ENCODE data around the gene SDC4.

SDC4 gene

DNA sequence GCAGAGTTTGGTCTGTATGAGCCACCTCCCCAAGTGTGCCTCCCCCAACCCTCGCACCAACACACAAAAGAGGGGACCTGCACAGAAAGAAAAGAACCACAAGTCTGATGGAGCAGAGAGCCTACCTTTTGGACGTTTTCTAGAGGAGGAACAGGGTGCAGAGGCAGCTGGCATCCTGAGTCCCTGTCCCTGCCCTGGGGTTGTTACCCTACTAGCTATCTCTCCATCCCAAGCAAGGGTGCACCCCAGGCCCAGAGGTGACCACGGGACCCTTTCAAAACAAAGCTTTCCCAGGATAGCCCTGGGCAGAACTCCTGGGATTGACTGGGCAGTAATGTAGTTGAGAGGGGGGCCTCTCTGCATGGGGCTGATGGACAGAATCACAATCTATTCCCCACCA, 30.4 kb downstream of the SDC4 start:
- DNase-seq: no peak

DNA sequence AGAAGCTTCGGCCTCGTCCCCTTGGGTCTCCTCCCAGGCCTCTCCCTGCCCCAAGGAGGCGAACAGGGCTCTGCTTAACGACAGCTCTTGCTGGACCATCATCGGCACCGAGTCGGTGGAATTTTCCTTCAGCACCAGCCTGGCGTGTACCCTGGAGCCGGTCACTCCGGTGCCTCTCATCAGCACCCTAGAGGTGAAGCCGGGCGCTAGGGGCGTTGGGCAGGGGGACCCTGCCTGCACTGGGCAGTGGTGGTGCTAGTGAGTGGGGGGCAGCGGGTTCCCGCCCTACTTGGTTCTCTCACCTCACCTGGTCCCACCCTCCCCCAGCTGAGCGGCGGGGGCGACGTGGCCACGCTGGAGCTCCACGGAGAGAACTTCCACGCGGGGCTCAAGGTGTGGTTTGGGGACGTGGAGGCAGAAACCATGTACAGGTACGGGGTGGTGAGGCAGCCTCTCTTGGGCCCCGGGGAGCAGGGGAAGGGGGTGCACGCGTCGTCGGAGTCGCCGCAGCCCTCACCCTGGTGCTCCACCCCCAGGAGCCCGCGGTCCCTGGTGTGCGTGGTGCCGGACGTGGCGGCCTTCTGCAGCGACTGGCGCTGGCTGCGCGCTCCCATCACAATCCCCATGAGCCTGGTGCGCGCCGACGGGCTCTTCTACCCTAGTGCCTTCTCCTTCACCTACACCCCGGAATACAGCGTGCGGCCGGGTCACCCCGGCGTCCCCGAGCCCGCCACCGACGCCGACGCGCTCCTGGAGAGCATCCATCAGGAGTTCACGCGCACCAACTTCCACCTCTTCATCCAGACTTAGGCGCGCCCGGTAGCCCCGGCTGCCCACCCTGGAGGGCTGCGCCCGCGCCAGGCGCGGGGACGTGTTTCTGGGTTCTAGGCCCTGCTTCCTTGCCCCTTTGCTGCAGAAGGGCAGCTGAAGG, 31.8 kb downstream of the SDC4 start:
- no peak for DNase-seq

DNA sequence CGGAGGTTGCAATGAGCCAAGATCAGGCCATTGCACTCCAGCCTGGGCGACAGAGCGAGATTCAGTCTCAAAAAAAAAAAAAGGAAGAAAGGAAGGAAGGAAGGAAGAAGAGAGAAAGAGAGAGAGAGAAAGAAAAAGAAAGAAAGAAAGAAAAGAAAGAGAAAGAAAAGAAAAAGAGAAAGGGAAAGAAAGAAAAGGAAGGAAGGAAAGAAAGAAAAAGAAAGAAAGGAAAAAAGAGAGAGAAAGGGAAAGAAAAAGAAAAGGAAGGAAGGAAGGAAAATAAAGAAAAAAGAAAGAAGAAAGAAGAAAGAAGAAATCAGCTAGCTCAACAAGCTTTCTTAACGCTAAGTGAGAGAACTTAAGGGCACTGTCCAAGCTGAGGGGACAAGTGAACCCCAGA, 32.6 kb downstream of the SDC4 start:
- DNase-seq: no peak

DNA sequence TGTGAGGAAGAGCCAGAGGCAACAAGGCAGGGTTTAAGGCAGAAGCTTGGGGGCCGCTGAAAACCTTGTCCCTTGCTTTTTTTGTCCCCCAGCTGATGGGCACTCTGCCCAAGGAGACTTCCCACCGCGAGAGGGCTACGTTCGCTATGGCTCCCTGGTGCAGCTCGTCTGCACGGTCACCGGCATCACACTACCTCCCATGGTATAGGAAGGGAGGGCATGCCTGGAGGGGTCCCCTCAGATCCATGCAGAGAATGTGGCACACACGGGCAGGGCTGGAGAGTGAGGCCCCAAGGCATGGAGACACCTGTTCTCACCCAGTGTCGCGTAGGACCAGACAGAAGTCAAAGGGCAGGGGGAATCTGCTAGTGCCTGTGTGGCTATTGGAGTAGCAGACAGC, 34.3 kb downstream of the SDC4 start:
- DNase-seq: no peak

DNA sequence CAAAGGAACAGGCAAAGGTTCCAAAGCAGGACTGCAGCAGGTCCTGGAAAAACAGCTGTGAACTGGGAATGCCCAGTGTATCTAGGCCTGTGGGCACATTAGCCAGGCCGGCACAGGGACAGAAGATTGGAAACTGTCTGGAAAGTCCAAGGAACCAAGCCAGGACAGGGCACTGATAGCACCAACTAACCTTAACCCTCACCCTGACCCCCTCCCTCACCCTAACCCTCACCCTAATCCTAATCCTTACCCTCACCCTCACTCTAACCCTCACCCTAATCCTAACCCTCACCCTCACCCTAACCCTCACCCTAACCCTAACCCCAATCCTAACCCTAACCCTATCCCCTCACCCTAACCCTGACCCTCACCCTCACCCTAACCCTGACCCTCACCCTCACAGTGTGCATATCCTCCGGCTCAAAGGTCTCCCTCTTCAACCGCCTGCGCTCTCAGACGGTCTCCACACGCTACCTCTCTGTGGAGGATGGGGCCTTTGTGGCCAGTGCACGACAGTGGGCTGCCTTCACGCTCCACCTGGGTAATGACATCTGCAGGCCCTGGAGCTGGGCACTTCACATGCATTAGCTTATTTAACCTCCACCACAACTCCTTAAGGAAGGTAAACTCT, 35.0 kb downstream of the SDC4 start:
- no peak for DNase-seq

DNA sequence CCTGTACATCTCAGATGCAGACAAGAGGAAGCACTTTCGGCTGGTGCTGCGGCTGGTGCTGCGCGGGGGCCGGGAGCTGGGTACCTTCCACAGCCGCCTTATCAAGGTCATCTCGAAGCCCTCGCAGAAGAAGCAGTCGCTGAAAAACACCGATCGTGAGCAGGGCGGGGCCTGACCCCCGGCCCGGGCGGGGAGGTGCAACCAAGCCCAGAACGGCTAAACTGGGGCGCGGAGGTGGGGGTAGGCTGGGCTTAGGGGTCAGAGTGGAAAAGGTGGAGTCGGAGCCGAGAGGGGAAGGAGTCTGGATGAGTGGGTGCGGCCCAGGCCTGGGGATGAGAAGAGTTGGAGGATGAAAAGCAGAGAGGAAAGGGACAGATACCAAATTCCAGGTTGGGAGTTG, 36.0 kb downstream of the SDC4 start:
- no peak for DNase-seq

DNA sequence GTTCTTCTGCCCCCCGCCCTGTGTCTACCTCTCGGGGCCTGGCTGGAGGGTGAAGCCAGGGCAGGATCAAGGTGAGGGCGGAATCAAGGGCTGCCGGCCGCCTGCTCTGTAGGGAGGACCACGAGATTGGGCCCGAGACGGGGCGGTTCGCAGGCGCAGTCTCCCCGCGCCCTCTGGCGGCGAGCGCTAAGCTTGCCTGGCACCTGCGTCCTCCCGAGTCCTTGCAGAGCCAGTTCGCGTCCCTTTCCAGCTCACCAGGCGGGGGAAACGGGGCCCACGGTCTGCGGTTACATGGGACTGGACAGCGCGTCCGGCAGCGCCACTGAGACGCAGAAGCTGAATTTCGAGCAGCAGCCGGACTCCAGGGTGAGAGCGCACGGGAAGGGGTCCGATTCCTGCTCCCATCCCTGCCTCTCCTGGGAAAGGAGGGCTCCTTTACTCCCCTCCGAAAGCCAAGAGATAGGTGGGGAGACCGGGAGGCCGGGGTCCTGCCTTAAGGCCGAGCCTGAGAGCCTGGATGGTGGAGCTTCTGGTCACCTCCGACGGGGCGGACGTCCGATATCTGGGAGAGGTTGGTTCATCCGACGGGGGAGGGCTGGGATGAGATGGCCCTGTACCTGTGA, 36.5 kb downstream of the SDC4 start:
- DNase-seq: peak; percentile 41

DNA sequence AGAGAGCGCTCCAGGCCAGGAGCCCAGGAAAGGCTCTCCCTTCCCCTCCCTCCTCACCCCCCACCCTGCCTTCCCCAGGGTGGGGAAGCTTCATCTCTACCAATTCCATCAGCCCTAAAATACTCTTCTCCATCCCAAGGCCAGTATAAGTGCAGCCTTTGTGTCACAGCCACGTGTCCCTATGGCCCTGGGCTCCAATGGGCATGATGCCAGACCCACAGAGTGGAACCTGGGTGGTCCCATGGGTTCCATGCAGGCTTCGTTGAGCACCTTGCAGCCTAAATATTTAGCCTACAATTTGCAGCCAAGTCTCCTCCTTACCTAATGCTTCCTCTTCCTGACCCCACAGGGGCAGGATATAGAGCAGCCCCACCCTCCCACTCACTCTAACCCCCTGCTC, 39.1 kb downstream of the SDC4 start:
- no peak for DNase-seq

DNA sequence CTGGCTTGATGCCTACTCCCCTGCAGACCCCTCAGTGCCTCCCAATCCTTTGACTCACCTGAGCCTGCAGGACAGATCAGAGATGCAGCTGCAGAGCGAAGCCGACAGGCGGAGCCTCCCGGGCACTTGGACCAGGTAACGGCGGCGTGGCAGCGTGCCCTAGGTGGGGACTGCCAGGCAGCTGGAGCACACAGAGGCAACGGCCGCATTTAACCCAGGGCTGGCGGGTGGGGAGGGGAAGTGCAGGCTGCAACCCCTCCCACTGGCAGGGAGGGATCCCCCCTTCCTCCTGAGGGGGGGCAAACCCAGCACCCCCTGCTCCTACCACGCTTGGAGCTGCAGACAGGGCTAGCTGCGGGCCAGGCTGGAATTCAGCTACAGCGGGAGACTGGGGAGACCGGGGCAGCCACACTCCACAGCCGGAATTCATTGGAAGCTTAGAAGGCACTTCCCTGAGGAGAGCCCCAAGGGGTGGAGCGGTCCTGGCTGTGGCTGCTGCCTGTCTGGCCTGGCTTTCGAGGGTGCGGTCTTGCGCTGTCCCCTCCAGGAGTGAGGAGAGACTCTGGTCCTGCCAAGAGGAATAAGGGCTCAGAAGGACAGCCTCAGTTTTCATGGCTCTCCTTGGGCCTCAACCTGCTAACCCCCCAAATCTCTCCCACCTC, 40.0 kb downstream of the SDC4 start, which contains the start of gene MATN4:
MATN4 (minus strand) TSS at position 183 of the 662 bp plus-strand sequence. CDS start 2,717 bp downstream, outside the sequence.
- DNase-seq: no peak

DNA sequence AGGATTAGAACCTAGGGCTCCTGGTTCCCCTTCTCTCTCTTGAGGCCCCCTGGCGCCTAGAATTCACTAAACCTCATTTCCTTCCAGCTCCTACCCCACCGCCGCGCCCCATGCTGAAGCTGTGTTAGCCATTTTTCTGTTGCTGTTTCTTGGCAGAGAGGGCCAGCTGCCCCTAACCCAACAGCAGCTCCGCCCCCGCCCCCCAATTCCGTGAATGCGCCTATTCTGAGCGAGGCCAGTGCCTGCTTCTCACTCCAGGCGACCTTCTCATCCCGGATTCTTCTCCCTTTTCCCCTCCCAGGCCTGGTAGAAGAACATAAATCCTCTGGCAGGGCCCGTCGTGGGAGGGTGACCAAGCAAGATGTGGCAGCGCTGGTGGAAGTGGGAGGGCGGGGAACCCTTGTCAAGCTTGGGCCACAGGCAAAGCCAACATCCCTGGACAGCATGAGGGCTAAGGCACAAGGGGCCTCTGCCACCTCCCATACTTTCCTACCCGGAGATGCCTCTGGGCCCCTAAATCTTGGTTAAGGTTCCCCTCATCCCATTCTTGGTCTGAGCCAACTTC, 41.1 kb downstream of the SDC4 start:
- no peak for DNase-seq

DNA sequence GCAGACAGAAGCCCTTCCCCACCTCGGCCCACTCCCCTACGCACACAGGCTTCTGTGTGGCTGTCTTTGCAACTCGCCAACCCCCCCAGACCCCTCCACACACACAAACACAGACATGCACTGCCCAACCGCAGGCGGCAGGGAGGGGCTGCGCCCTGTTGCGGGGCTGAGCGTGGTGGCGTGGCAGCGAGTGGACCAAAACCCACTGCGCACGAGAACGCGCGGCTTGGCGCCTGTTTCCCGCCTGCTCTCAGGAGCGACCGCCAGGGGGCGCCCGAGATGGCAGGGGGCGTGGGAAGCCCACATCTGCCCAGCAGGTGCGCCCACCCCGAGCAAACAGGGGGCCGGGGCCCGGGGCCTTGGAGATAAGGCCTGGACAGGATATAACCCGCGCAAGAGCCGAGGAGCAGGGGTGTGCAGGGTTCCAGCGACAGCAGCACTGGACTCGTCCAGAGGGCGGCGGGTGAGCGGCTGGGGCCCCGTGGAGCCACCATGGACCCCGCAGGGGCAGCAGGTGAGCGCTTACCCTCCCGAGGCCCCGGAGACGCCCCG, 41.7 kb downstream of the SDC4 start, which contains the start of gene RBPJL:
RBPJL (plus strand) TSS at position 410 of the 552 bp plus-strand sequence; CDS start at position 493, 83 bp downstream.
- no peak for DNase-seq

DNA sequence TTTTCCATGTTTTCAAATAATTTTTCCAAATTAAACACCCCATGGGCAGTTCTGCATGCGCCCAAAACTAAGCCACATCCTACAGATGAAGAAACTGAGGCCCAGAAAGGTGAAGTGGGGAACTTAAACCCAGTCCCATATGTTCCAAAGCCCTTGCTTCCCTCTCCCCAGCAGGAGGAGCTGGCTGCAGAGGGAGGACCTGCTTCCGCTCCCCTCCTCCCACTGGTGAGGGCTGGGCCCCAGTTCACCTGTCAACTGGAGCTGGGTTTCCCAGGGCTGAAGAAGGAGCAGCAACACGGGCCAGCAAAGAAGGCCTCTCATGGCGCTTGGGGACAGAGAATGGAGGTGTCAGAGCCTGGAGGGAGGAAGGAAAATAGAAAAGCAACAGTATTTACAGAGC, 43.0 kb downstream of the SDC4 start:
- DNase-seq: no peak

DNA sequence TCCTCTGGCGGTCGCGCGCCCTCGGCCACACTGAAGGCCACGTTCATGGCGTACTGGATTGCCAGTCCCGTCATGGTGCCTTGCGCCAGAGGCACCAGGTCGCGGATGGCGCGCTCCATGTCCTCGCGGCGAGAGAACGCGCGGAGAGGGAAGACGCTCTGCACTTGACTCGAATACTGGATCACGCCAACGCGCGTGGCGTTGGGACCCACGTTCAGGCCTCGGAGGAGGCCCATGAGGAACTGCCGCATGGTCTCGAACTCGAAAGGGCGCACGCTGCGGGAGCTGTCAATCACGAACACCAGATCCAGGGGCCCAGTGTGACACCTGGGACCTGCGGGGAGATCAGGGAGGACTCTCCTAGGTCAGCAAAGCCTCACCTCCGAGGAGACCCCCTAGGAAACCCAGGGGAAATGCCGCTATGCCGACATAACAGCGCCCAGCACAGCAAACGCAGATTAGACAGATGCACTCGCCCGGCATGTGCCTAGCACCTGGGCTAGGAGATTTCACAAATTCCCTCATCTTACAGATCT, 43.7 kb downstream of the SDC4 start:
- no peak for DNase-seq

DNA sequence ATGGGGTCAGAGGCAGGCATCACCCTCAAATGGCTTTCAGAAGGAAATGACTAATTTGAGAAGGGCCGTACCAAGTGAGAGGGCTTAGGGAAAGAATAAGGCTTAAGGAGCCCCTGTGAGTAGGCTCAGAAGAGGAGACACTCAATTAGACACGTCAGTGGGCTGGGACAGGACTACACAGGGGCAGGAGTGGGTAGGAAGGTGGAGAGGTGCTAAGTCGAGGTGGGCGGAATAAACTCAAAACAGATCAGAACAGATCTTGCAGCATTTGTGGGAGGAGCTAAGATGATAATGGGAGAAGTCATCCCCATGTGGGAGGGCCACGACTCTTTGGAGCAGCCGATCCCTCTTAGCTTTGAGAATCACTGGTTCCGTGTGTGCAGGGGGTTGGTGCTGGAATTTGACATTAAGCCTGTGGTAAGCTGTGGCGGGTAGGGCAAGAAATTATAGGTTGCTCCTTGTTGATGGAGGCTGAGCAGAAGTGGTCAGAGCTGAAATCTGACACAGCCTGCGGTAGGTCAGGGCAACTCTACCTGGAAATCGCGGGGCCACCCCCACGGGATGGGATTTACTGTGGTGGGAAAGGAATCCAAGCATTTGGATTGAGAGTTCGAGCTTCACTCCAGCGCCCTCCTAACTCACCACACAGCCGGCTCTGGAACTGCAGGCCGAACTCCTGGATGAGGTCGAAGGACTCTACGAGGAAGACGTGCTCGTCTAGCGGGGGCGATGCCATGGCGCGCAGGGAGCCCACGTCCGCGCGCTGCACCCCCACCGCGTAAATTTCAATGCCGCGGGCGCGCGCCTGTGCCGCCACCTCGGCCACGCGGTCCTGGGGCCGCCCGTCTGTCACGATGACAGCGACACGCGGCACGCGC, 44.4 kb downstream of the SDC4 start:
- no peak for DNase-seq

DNA sequence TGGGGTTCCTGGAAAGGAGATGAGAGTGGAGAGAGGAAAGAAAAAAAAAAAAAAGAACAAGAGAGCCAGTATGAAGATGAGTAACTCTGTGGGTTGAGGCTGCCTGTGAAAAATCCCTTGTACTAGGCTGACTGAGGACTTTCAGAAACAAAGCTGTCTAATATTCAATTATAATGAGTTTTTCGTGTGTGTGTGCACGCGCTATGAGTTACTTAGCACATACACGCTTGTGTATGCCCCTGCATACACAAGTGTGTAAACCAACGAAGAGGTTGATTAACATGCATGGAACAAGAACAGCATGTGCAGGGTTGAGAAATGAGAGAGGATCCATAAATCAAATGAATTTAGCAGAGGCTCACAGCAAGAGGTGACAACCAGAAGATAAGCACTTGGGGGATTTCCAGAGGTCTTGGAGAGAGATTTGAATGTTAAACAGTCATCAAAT, 46.4 kb downstream of the SDC4 start:
- DNase-seq: no peak

DNA sequence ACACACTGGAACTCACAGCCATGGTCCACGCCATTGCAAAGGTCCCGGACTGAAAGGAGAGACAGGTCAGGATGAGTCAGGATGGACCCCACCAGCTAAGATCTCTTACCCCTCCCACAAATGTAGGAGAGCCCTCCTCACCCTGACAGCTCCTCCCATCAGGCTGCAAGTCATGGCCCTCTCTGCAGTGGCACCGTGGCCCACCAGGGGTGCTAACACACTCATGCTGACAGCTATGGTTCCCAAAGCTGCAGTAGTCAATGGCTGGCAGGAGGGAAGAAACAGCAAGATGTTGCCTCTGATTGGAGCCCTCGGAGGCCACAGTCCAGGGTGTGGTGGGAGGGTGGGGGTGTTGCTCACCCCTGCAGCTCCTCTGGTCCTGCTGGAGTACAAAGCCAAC, 47.3 kb downstream of the SDC4 start:
- peak; percentile 34 for DNase-seq

DNA sequence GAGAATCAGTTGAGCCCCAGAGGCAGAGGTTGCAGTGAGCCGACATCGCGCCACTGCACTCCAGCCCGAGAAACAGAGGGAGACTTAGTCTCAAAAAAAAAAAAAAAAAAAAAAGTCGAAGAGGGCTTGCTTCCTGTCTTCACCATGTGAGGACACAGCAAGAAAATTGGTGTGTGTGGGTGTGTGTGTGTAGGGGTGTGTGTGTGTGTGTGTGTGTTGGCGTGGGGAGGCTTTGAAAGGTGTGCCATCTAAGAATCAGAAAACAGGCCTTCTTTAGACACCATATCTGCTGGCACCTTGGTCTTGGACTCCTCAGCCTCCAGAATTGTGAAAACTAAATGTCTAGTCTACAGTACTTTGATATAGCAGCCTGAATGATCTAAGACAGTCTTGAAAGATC, 48.4 kb downstream of the SDC4 start:
- DNase-seq: no peak

DNA sequence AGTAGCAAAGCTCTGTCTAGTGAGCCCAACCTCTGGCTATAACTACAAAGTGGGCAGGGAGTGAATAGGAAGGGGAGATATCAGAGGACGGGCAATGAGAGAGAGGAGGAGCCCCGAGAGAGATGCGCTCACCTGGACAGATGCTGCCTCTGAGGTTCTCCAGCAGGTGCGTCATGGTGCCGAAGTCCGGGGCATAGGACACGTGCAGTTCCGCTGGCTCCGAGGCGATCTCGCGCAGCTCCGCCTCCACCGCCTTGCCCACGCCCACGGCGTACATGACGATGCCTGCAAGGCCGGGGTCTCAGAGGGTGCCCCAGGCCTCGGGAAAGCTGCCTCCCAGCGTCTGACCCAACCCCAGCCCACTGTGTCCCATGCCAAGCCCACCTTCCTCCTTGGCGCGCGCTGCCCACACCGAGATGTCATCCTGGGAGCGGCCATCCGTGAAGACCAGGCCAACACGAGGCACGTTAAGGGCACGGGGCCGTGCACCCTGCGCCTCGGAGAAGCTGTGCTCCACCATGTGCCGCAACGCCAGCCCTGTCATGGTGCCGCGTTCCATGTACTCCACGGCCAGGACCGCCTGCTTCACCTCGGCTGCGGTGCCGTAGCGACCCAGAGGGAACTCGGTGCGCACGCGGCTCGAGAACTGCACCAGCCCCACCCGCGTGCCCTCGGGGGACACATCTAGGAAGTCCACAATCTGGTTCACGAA, 50.3 kb downstream of the SDC4 start:
- no peak for DNase-seq

DNA sequence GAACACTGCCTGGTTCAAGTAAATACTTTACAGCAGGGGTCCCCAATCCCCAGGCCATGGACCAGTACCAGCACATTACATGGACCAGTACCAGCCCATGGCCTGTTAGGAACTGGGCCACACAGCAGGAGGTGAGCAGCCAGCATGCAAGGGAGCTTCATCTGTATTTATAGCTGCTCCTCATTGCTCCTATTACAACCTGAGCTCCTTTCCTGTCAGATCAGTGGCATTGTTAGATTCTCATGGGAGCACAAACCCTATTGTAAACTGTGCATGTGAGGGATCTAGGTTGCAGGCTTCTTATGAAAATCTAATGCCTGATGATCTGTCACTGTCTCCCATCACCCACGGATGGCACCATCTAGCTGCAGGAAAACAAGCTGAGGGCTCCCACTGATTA, 53.6 kb downstream of the SDC4 start:
- DNase-seq: no peak

DNA sequence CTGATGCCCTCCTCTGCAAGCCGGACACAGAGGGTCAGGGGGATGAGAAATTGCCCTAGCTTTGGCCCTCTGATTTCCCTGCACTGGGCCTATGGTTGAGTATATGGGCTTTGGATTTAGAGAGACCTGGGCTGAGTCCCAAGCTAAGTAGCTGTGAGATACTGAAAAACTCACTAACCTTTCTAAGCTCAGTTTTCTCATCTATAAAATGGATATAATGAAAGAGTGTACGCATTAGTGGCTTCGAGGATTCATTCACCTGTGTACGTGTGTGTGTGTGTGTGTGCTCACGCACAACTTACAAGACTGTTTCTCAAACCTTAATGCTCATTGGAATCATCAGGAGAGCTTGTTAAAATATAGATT, 54.2 kb downstream of the SDC4 start:
- DNase-seq: no peak

Data from HCEC 1CT (cell line).